ENCODE results near the gene FUT7. TPM values are rescaled to one million over a fixed set of nuclear protein-coding genes. Genes with fewer than 3 reads are reported as not detected.

The FUT7 gene
- total and polyA plus RNA-seq, 2 of the 13 experiments (the other 11 are each of a cell fraction or from before 2014, with no cell fraction given): 0.05 TPM; not detected in 1

- TF ChIP-seq ZKSCAN1 (IDR thresholded peaks at IDR 0.05; ENCODE audit: low read length) (no peak), ZSCAN20 (CRISPR knock-in tag; IDR thresholded peaks at IDR 0.05; ENCODE audit: borderline replicate concordance) (no peak), TCF7L2 (IDR thresholded peaks at IDR 0.05; ENCODE audit: low read depth, low read length) (no peak), ARNT2 (CRISPR knock-in tag; IDR thresholded peaks at IDR 0.05; ENCODE audit: low read depth) (peak; percentile 28; the same call in 1 of the 2 replicates), ZNF383 (CRISPR knock-in tag; IDR thresholded peaks at IDR 0.05; ENCODE audit: borderline replicate concordance) (no peak), PHB2 (IDR thresholded peaks at IDR 0.05; ENCODE audit: partially characterized antibody) (no peak), ZNF572 (CRISPR knock-in tag; IDR thresholded peaks at IDR 0.05) (no peak), ZNF569 (CRISPR knock-in tag; IDR thresholded peaks at IDR 0.05; ENCODE audit: borderline replicate concordance) (no peak), AKAP8 (CRISPR knock-in tag; IDR thresholded peaks at IDR 0.05) (peak; percentile 82), GMEB1 (CRISPR knock-in tag; IDR thresholded peaks at IDR 0.05; ENCODE audit: borderline replicate concordance) (peak; percentile 36; the same call in 1 of the 2 replicates), ZNF772 (CRISPR knock-in tag; IDR thresholded peaks at IDR 0.05) (peak; percentile 83), ZNF225 (CRISPR knock-in tag; IDR thresholded peaks at IDR 0.05) (no peak), ZNF761 (CRISPR knock-in tag; conservative IDR thresholded peaks at IDR 0.05) (no peak), STAG1 (CRISPR knock-in tag; IDR thresholded peaks at IDR 0.05) (no peak), ZBTB42 (CRISPR knock-in tag; IDR thresholded peaks at IDR 0.05) (peak; percentile 63; the same call in 1 of the 2 replicates), SIN3A (IDR thresholded peaks at IDR 0.05; ENCODE audit: borderline replicate concordance, low read depth, low read length) (peak; percentile 68; the same call in 1 of the 2 replicates), GATA4 (IDR thresholded peaks at IDR 0.05; ENCODE audit: borderline replicate concordance, low read depth) (no peak; the same call in 1 of the 2 replicates), ZNF282 (IDR thresholded peaks at IDR 0.05; ENCODE audit: partially characterized antibody) (no peak), ZNF33A (CRISPR knock-in tag; IDR thresholded peaks at IDR 0.05; ENCODE audit: borderline replicate concordance) (no peak), RFXAP (CRISPR knock-in tag; IDR thresholded peaks at IDR 0.05; ENCODE audit: borderline replicate concordance) (peak; percentile 65), HOXA9 (CRISPR knock-in tag; IDR thresholded peaks at IDR 0.05; ENCODE audit: borderline replicate concordance) (no peak), GZF1 (CRISPR knock-in tag; IDR thresholded peaks at IDR 0.05) (no peak), POGZ (CRISPR knock-in tag; IDR thresholded peaks at IDR 0.05) (no peak)
- TF ChIP-seq, protein P1, sequence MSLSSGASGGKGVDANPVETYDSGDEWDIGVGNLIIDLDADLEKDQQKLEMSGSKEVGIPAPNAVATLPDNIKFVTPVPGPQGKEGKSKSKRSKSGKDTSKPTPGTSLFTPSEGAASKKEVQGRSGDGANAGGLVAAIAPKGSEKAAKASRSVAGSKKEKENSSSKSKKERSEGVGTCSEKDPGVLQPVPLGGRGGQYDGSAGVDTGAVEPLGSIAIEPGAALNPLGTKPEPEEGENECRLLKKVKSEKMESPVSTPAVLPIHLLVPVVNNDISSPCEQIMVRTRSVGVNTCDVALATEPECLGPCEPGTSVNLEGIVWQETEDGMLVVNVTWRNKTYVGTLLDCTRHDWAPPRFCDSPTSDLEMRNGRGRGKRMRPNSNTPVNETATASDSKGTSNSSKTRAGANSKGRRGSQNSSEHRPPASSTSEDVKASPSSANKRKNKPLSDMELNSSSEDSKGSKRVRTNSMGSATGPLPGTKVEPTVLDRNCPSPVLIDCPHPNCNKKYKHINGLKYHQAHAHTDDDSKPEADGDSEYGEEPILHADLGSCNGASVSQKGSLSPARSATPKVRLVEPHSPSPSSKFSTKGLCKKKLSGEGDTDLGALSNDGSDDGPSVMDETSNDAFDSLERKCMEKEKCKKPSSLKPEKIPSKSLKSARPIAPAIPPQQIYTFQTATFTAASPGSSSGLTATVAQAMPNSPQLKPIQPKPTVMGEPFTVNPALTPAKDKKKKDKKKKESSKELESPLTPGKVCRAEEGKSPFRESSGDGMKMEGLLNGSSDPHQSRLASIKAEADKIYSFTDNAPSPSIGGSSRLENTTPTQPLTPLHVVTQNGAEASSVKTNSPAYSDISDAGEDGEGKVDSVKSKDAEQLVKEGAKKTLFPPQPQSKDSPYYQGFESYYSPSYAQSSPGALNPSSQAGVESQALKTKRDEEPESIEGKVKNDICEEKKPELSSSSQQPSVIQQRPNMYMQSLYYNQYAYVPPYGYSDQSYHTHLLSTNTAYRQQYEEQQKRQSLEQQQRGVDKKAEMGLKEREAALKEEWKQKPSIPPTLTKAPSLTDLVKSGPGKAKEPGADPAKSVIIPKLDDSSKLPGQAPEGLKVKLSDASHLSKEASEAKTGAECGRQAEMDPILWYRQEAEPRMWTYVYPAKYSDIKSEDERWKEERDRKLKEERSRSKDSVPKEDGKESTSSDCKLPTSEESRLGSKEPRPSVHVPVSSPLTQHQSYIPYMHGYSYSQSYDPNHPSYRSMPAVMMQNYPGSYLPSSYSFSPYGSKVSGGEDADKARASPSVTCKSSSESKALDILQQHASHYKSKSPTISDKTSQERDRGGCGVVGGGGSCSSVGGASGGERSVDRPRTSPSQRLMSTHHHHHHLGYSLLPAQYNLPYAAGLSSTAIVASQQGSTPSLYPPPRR (CRISPR knock-in tag; IDR thresholded peaks at IDR 0.05; ENCODE audit: borderline replicate concordance): no peak; the same call in 1 of the 2 replicates
Observed at GRCh38 chr9:137055385-137056364, 23.8 kb upstream of the FUT7 start (continued).
